Loucy (cell line): Measurements from ENCODE around the gene LHFPL4.
"Not testable (repeated sequence)": the region's sequence is repeated elsewhere in the genome, so short reads cannot be mapped to it uniquely, and the experiment has no call there.

ENCODE experiments used
- CTCF ChIP-seq: fragments of 200-600 bp; sonication (generic); conservative IDR thresholded peaks from 2 replicates; pipeline ENCODE4 v1.5.1; 2014; ENCODE audit warnings: mild to moderate bottlenecking, antibody characterized with exemption, low read length
- EZH2phosphoT487 ChIP-seq: fragments of 200-600 bp; IDR thresholded peaks from 2 replicates; pipeline ENCODE4 v1.6.1; 2018; ENCODE audit warnings: antibody characterized with exemption, mild to moderate bottlenecking, moderate library complexity, borderline replicate concordance

DNA sequence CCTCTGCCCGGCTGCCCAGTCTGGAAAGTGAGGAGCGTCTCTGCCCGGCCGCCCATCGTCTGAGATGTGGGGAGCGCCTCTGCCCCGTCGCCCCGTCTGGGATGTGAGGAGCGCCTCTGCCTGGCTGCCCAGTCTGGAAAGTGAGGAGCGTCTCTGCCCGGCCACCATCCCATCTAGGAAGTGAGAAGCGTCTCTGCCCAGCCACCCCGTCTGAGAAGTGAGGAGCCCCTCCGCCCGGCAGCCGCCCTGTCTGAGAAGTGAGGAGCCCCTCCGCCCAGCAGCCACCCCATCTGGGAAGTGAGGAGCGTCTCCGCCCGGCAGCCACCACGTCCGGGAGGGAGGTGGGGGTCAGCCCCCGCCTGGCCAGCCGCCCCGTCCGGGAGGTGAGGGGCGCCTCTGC is 38.2 kb upstream of the LHFPL4 start:
- TF ChIP-seq CTCF, EZH2phosphoT487: not testable (repeated sequence)
